Activated effector memory CD4-positive, alpha-beta T cell treated with anti-CD3 and anti-CD28 coated beads, Interleukin-2, amount 50 U/mL, for 16 hours (primary cell): ENCODE data around the gene RNF152.

Source experiments
- DNase-seq: peaks from one replicate; pipeline ENCODE4 v3.0.0-alpha.2; 2020

The RNF152 gene, protein sequence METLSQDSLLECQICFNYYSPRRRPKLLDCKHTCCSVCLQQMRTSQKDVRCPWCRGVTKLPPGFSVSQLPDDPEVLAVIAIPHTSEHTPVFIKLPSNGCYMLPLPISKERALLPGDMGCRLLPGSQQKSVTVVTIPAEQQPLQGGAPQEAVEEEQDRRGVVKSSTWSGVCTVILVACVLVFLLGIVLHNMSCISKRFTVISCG

DNA sequence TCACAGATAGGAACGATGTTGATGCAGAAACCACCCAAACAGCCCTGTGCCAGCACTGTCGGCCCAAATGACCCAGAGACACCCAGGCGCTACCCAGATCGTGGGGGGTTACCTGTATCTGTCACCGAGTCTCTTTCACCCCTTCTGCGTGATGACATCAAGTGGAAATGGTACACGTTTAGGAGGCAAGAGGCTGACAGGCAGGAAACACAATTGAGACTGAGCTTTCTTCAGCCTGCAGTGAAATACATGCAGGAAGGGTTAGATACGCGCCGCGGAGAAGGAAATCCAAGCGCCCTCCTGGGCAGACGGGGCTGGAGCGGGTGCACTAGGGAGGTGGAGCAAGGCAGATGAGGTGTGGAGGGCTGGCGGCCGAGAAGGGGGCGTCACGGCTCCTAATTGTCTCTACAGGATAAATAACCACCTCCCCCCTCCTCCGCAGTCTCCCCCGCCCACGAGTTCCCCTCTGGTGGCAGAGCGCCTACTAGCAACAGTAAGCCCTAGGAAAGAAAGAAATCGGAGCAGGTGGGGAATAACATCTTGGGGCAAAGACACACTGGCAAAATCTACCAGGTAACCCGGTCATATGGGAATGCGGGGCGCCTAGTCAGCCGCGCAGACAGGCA is at the start of gene RNF152:
TSS of gene RNF152 (minus strand) at position 325 of the 626 bp plus-strand sequence. CDS start 76,544 bp downstream, outside the sequence.
- peak; percentile 73 for DNase-seq

DNA sequence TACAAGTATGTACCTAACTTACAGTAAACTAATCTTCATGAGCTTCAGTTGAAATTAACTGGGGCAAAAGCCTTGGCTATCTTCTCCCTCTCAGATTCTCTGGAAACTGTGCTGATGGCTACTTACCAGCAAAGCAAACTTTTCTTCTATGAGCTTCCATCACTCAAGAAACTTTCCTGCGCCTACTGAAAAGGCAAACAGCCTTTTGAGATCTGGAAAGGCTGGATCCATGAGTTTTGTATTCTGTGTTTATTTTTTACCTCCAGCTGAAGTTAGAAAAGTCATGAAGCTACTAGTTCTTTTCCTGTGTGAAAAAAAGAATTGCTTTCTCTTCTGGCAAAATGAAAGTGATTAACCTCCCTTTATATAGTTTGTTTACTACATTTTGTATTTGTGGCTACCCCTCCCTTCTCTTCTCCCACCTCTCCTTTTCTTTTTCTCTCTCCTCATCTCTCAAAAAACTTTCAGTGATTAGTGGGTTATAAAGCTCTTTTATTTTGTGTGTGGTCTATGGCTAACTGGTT is 49.2 kb upstream of the RNF152 start:
- no peak for DNase-seq

DNA sequence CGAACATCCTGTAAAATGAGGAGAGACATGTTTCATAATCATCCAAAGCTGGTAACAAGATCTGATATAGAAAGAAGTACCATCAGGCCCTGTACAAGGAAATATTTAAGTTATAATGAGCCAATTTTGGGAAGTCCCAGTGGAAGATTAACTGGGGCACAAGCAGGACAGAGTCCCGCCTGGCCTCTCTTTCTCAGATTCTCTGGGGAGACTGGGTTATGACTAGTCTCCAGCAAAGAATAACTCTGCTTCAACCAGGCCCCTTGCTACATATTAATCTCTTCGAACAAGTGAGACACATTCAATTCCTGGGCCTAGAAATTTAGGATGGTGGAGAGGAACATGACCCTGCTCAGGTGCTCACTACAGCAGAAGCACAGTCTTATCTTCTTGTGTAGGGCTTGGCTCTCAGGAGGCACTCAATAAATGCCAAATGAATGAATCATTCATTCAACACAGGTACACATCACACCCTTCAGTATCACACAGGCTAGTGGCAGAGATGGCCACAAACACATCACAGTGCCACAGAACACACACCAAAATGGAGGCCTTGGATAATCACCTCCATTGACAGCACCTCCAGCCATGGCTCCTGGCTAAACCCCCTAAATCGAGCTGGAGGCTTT is 46.4 kb upstream of the RNF152 start:
- DNase-seq = no peak

DNA sequence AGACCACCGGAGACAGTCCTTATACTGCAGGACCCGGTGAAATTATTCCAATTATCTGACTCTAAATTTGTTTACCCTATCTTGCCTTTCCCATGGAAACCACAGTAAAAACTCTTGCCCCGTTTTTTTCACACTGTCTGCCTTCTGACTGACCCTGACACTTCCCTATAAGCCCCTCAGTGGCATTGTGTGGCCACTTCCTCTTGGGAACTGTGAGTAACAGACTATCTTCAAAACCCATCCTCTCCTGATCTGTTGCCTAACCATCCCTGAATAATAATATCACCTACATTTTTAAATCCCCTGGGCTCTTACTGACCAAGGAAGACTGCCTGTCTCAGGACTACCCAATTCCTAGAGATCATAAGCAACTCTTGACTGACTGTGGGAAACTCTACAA is 42.6 kb upstream of the RNF152 start:
- DNase-seq = no peak

DNA sequence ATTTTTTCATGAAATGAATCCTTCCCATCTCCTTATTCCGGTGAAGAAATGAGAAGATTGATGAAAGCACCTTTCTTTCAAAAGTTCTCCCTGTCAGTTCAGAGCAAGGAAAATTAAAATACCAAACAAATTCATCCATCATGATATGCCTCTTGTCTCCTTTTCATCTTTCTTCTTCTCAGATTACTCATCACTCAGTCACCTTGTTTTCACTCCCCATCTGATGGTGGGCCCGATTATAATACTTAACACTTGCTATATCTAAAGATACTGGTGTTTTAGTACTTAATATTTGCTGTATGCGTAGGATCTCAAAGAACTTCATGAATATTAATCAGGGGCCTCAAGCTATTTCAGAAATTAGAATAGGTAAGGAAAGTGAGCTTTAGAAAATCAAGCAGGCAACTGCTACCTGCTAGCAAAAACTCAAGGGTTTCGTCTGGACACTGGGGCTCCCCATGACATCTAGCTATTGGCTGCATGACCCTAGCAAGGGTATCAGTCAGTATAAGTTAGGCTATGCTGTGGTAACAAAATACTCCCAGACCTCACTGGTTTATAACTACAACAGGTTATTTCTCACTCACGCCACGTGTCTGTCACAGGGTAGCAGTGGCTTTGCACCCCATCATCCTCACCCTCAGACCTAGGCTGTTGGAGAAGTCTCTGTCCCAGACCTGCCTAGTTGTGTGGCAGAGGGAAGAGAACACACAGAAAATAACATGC is 39.0 kb upstream of the RNF152 start:
- DNase-seq = no peak

DNA sequence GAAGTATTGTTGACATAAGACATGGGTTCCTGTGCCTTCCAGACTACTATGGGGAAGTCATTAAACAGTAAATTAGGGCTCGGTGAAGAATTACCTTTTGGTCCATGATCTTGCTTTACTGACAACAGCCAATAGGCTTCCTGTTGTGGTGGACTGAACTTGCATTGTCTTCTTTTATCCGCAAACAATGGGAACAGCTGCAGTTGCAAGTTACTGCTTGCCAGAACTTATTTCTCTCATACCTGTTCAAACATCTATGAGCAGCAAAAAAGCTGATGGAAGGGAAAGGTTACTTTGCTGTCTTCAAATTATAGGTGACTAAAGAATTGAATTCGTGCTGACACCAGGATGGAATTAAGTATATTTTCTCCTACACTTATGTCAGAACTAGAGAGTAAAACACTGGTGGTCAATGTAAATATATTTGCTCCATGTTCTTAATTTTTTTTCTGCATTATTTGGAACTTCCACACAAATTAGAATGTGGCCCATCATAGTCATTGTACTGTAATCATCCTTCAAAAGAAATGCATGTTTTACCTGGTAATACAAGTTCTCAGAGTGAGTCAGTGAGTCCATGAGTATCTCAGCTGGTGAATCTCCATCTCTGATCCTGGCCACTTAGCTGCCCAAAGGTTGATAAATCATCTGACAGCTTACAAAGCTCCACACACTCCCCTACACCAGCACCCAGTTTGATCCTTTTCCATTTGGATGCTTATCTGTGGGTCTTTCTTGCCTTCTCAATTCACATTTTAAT is 37.3 kb upstream of the RNF152 start:
- no peak for DNase-seq

DNA sequence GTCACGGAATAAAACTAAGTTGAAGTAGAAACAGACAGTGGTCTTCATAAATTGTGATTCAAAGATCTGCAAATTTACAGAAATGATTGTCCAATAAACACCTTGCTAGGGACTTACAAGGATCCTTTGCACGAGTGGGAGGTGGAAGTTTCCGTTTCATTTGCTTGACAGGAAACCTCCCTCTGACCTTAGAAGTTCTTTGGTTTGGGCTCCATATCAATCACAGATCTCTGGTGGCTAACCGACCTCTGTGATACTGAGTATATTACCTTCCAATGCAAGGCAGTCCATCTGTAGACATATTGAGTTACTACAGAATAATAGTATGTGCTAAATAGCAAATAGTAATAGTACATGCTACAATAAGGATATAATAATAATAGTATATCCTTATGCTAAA is 33.7 kb upstream of the RNF152 start:
- peak; percentile 64 for DNase-seq

DNA sequence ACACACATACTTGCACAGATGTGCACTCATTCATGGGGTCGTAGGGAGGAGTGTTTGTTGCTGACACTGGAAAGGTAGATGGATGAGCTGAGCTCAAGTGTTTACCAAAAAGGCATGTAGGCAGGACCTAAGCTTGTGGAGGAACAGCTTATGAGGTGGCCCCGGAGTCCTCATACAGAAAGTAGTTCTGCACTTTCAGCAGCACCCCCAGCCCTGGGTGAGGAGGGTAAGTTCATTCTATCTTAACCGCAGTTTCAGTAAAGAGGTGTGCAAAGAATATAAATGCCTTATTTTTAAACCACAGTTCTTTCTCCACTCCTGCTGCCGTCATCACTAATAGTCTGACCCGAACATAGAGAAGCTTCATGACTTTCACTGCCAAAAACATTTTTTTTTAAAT is 31.7 kb upstream of the RNF152 start:
- no peak for DNase-seq

DNA sequence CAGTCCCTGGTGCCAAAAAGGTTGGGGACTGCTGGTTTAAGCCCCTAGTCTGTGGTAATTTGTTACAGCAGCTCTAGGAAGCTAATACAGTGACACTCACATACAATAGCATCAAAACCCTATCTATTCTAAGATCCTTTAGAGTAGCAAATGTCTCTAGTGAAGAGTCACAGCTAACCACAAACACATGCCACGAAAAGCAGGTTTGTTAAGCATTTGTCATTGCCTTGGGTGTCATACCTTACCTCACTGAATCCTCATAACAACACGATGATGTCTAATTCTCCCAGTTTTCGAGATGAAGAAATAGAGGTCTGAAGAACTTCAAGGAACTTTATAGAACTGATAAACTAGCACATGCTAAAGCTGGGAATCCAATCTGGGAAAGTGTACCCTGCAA is 29.6 kb upstream of the RNF152 start:
- DNase-seq = no peak

DNA sequence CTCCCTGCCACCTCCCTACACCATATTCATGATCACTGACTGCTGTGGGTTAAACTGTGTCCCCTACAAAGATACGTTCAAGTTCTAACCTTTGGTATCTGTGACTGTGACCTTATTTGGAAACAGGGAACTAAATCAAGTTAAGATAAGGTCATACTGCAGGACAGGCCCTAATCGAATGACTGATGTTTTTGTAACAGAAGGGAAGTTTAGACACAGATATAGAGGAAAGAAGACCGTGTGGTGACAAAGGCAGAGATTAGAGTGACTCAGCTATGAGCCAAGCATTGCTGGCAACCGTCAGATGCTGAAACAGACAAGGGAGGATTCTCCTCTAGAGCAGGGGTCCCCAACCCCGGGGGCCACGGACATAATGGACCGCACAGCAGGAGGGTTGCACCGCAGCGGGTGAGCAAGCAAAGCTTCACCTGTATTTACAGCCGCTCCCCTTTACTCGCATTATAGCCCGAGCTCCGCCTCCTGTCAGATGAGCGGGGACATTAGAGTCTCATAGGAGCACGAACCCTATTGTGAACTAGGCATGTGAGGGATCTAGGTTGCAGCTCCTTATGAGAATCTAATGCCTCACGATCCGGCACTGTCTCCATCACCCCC is 28.9 kb upstream of the RNF152 start:
- DNase-seq = no peak

DNA sequence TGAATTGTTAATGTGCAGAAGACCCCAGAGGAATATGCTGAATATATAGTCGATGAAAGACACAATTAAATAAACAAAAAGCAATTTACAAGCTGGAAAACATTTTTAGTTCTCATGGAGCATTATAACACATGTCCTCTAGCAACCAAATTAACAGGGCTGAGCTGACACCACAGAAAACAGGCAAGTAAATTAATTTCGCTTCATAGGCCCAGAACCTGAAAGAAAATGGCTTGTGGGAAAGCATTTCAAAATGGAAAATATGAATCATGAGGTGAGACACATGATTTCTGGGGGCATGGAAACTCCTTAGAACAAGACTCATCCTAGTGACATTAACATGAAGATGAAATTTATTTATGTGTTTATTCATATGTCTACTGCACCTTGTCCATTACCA is 25.0 kb upstream of the RNF152 start:
- DNase-seq = no peak

DNA sequence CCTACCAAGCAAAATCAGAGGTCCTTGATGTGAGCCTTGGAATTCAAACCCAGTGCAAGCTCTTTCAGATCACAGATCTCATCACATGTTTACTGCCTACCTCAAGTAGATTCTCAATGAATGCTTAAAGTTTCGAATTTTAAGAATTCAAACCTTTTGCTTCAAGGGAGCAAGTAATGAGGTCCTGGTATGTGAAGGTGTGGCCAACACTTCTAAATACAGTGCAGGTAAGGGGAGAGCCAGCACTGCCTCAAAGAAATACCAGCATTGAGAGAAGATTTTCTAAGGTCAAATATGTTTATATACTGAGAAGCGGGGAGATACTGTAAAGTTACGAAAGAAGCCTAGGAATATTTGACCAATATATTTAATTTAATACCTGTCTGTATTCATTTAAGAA is 19.7 kb upstream of the RNF152 start:
- DNase-seq = no peak

DNA sequence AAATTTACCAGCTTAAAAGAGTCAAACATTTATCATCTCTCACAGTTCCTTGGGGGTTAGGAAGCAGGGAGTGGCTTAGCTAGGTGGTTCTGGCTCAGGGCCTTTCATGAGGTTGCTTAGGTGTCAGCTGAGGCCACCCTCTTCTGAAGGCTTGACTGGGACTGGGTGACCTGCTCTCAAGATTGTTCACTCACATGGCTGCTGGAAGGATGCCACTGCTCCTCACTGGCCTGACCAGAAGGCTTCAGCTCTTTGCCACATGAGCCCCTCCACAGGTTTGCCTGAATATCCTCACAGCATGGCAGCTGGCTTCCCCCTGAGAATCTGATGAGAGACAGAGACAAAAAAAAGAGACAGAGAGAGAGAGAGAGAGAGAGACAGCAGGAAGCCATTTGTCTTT is 17.3 kb upstream of the RNF152 start:
- DNase-seq = no peak

DNA sequence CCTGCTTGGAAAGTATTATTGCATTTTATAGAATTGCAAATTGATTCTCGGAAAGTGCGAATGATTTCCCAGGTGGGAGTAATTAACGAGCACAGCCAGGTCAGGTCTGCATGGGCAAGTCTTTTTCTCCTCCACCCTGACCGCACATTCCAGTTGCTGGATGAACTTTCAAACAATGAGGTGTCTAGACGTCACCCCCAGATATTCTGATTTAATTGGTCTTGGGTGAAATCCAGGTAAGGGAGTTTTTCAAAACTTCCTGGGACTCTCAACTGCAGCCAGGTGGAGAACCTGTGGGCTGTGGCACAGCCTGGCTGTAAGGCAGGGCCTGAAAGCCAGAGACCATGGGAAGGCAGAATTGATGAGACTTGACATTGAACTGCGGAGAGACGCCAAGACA is 15.9 kb upstream of the RNF152 start:
- DNase-seq = no peak

DNA sequence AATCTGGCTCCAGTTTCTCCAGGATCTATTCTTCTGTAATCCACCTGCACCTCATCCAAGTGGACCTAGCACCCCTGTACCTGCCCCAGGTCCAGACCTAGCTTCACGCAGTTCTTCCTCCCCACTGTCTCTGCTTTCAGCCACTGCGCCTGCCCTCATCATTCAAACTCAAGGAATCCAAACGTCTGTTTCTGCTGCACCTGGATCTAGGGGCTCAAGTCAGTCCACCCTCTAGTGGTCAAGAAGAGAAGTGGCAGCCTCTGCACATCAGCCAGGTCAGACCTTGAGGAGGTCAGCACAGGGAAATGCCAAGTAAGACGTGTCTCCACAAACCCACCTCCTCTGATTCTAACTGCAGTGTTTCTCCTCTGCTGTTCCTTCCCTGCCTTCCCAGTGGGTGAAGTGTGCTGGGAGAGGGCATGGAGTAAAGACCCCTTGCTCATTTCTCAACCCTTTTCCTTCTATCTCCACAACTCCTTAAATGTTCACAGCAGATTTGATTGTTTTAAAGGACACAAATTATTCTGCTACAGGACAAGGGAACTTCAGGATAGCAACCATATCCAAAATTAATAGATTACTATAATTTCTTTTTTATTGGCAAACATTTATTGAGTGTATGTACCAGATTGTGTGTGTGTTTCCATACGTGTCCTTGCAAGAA is 8.6 kb upstream of the RNF152 start:
- DNase-seq = peak; percentile 70

DNA sequence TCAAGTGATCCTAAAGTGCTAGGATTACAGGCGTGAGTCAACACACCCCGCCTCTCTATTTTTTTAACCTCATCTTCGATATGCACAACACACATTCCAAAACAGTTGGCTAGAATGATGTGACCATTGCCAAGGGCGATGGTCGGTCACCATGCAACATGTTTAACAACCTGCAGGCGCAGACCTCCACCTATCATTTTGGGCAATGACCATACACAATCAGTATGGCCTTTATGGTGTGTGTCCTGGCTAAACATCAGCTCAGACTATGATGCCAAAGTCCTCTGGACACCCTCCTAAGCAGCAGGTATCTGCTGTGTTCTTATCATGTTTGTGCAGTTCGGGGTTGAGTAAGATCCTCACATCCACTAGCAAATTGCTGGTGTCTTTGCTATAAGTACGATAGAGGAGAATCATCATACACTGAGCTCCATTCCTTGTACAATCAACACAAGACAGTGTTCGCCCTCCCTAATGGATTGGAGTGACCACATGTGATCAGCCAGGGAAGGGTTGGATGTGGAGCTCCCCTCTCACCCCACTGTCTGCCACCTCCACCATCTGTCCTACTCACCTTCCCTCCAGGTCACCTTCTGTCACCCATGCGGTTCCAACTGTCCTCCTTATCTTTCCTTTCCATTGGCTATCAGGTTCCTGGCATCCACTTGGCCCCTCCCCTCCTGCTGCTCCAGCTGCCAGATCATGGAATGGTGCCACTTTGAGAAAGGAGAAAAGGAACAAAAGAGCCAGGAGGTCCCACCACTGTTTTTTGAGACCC is 7.9 kb upstream of the RNF152 start:
- DNase-seq = no peak

DNA sequence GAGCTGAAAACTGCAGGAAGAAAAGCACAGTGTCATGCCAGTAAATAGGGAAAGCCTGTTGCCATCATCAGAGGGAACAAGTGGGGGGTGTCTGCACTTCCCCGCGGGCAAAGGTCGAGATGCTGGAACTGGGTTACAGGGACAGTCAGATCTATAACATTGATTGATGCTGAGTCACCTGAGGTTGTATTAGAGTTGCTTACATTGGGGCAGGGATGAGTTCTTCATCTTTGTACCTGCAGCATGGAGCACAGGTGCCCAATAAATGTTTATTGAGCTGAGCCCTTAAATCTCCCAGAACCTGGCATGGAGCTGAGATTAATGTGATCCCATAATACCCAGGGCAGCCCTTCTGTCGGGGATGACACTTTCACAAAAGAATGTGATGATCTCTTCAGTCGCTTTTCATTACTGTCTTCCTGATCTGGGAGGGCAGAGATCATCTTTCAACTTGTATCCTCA is 5.9 kb upstream of the RNF152 start:
- DNase-seq = no peak

DNA sequence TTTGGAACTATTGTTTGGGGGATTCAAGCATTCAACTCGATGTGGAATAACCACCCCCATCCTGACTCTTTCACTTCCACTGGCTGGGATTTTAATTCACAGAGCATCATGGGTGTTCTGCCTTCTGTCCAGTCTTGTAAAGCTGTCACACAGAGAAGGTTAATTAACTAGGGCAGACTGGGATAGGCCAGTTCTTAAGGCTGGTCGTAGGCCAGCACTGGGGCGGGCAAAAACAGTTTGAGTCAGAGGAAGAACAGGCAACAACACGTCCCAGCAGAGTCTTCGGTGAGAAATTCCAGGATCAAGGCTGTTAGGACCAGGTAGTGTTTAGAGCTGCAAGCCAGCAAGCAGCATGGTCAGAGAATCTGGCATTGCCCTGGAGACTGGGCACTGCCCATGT is 4.0 kb upstream of the RNF152 start:
- DNase-seq = no peak

DNA sequence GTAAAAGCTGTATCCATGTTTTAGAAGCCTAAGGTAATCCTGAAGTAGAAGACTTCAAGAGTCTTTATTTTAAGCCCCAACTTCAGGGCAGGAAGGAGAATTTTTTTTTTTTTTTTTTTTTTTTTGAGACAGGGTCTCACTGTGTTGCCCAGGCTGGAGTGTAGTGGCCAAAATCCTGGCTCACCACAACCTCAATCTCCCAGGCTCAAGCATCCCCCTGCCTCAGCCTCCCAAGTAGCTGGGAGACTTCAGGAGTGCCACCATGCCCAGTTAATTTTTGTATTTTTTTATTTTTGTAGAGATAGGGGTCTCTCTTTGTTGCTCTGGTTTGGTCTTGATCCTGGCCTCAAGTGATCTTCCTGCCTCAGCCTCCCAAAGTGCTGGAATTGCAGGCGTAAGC is 3.3 kb upstream of the RNF152 start:
- DNase-seq = no peak

DNA sequence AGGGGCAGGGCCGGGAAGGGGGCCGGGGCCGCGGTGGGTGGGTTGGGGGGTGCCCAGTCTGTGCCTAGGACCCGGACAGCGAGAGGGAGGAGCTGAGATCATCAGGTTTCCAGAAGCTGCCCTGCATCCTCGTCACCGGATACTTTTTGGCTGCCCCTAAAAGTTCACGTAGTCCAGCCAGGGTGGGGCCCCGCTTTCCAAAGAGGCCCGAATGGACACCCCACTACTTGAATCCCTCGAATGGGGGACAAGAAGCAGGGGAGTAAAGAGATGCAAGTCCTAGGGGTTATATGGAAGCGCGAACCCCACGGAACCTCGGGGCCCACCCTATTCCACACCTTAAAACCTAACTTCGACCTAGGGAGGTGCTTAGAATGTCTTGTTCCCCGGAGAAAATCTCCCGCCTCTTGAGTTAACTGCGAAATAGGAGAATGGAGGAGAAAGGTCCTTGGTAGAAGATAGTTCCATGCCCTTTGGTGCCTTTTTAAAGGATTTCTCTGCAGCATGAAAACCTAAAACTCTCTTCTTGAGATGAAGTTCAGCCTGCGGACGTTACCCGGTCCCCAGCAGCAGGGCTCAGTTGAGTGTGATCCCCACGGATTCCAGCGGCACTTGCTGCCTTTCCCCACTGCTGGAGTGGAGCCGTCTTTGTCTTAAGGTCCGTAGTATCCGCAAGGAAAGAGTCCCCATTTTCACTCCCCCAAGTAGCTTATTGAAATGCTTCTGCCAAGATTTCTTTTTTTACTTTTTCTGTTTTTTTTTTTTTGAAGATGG is 2.1 kb upstream of the RNF152 start:
- DNase-seq = no peak
